SU-DHL-6 (cell line): Measurements from ENCODE around the gene ALKBH5.

Experiments
- H2AFZ ChIP-seq: fragments of 200-600 bp; sonication (generic); 2 replicates; pipeline ENCODE4 v1.6.1; 2014; ENCODE audit warnings: low read depth, mild to moderate bottlenecking, moderate library complexity, mixed read lengths, antibody characterized with exemption, low read length; ENCODE audit not compliant: severe bottlenecking
- H3F3A ChIP-seq: fragments of 200-600 bp; shearing (Covaris generic); 2 replicates; pipeline ENCODE4 v1.6.0; 2016; ENCODE audit warnings: antibody characterized with exemption, mild to moderate bottlenecking; ENCODE audit not compliant: insufficient read depth
- H3K27ac ChIP-seq: fragments of 200-600 bp; sonication (generic); 2 replicates; pipeline ENCODE4 v1.5.1; 2016; ENCODE audit warnings: low read depth, mild to moderate bottlenecking, low read length, moderate library complexity, mixed read lengths
- H3K27me3 ChIP-seq: fragments of 200-600 bp; sonication (generic), shearing (Covaris generic); 2 replicates; pipeline ENCODE4 v1.6.0; 2014; ENCODE audit warnings: mild to moderate bottlenecking, low read length
- H3K36me3 ChIP-seq: fragments of 200-600 bp; sonication (generic); 2 replicates; pipeline ENCODE4 v1.6.1; 2014; ENCODE audit warnings: mild to moderate bottlenecking, low read length, mixed read lengths
- H3K4me2 ChIP-seq: fragments of 300-600, 200-600 bp; shearing (Covaris generic), sonication (generic); 2 replicates; pipeline ENCODE4 v1.6.0; 2014; ENCODE audit warnings: low read length, low read depth, mild to moderate bottlenecking; ENCODE audit not compliant: poor library complexity, severe bottlenecking
- H3K4me3 ChIP-seq: fragments of 200-600 bp; sonication (generic); 2 replicates; pipeline ENCODE4 v1.5.1; 2014; ENCODE audit warnings: antibody characterized with exemption, low read length, mild to moderate bottlenecking, mixed read lengths; ENCODE audit not compliant: insufficient read depth, poor library complexity, severe bottlenecking
- H3K79me2 ChIP-seq: fragments of 200-600 bp; sonication (generic); 2 replicates; pipeline ENCODE4 v1.6.1; 2014; ENCODE audit warnings: mild to moderate bottlenecking, low read length, moderate library complexity; ENCODE audit not compliant: insufficient read depth
- H3K9ac ChIP-seq: fragments of 200-600 bp; sonication (generic); 2 replicates; pipeline ENCODE4 v1.7.0; 2014; ENCODE audit warnings: mild to moderate bottlenecking, low read length
- H3K9me2 ChIP-seq: fragments of 200-600 bp; sonication (generic); replicated peaks from 2 replicates; pipeline ENCODE4 v1.6.1; 2014; ENCODE audit warnings: low read length; ENCODE audit not compliant: insufficient read depth
- H3K9me3 ChIP-seq: fragments of 200-600 bp; sonication (generic); 2 replicates; pipeline ENCODE4 v1.6.1; 2014; ENCODE audit warnings: low read length, mixed read lengths; ENCODE audit not compliant: insufficient read depth
- H4K20me1 ChIP-seq: fragments of 200-600 bp; sonication (generic); 2 replicates; pipeline ENCODE4 v1.6.1; 2014; ENCODE audit warnings: low read depth, mild to moderate bottlenecking, antibody characterized with exemption, low read length, moderate library complexity, mixed read lengths
- EZH2phosphoT487 ChIP-seq: fragments of 200-600 bp; sonication (generic), shearing (Covaris generic); conservative IDR thresholded peaks from 2 replicates; pipeline ENCODE4 v1.6.1; 2018; ENCODE audit warnings: mild to moderate bottlenecking, antibody characterized with exemption, low read length, moderate library complexity, mixed read lengths
- TF ChIP-seq, protein P1 (sequence below): fragments of 200-600 bp; sonication (generic); IDR thresholded peaks from one replicate; pipeline ENCODE4 v1.5.1; 2017; ENCODE audit warnings: antibody characterized with exemption, mild to moderate bottlenecking, low read length, moderate library complexity; ENCODE audit not compliant: insufficient read depth, poor library complexity, severe bottlenecking

Gene ALKBH5

DNA sequence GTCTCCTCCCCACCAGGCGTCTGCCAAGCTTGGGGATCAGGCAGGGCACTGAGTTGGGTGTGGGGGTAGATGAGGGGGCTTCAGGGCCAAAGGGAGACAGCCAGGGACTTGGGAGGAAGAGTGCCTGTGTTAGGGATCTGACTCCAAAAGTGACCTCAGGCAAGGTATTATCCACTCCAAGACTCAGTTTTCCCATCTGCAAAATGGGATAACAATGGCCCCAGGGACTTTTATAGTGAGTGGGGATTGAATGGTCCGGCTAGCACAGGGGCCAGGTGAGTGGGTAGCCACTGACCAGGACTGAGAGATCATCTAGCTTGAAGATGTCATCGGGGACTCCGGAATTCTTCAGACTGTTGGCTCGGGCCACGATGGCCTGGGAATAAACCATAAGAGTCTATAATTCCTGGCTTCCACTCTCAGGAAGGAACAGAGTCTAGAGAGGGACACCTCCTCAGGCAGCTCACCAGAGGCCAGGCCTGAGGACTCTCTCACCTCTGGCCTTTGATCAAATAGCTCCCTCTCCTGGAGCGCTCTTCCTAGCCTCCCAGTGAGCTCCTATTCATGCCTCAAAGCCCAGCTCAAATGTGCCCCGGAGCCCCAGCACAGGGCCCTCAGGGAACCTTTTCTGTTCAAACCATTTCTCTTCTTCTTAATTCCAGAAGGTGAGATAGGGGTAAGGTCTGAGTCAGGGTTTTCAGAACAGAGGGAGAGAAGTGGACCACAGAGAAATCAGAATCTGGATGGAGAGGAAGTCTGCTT, 71.4 kb downstream of the ALKBH5 start:
- Histone ChIP-seq H3K79me2 (peaks cover 14% of the 10 kb centered on the region; the same call in 1 of the 2 replicates), H3K9me3 (no peaks in the 10 kb centered on the region), H3K27me3 (no peaks in the 10 kb centered on the region), H3K9me2 (no peaks in the 10 kb centered on the region), H2AFZ (no peak overlapping the region), H4K20me1 (no peaks in the 10 kb centered on the region), H3K27ac (no peak overlapping the region), H3K4me3 (no peak overlapping the region), H3F3A (peaks cover 6% of the 10 kb centered on the region; the same call in 1 of the 2 replicates), H3K36me3 (no peaks in the 10 kb centered on the region), H3K9ac (no peak overlapping the region), H3K4me2 (no peak overlapping the region)
- TF ChIP-seq EZH2phosphoT487, result no peak
- TF ChIP-seq, protein P1, sequence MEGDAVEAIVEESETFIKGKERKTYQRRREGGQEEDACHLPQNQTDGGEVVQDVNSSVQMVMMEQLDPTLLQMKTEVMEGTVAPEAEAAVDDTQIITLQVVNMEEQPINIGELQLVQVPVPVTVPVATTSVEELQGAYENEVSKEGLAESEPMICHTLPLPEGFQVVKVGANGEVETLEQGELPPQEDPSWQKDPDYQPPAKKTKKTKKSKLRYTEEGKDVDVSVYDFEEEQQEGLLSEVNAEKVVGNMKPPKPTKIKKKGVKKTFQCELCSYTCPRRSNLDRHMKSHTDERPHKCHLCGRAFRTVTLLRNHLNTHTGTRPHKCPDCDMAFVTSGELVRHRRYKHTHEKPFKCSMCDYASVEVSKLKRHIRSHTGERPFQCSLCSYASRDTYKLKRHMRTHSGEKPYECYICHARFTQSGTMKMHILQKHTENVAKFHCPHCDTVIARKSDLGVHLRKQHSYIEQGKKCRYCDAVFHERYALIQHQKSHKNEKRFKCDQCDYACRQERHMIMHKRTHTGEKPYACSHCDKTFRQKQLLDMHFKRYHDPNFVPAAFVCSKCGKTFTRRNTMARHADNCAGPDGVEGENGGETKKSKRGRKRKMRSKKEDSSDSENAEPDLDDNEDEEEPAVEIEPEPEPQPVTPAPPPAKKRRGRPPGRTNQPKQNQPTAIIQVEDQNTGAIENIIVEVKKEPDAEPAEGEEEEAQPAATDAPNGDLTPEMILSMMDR, result no peak

DNA sequence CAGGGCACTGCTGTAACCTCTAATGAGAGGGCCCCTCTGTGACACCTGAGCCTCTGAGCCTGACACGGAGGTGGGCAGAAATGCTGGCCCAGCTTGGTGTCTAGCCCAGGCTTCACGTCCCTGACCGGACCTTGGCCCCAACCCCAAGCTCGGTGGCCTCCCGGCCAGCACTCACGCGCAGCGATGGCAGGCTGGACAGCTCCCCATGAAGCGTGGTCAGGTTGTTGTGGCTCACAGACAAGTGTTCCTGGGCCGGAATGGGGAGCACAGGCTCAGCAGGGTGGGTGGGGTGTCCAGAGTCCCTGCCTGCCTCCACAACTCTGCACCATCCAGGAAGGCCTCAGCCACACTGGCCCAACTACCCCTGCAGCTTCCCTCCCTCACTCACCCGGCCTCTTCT, 72.7 kb downstream of the ALKBH5 start:
- TF ChIP-seq EZH2phosphoT487, result no peak
- TF ChIP-seq, protein P1, result no peak
- Histone ChIP-seq H3K9me3 (no peaks in the 10 kb centered on the region), H2AFZ (no peak overlapping the region), H4K20me1 (no peaks in the 10 kb centered on the region), H3K4me2 (no peak overlapping the region), H3K9ac (no peak overlapping the region), H3K36me3 (no peaks in the 10 kb centered on the region), H3K27me3 (no peaks in the 10 kb centered on the region), H3K9me2 (no peaks in the 10 kb centered on the region), H3F3A (peaks cover 6% of the 10 kb centered on the region; the same call in 1 of the 2 replicates), H3K27ac (no peak overlapping the region), H3K4me3 (no peak overlapping the region), H3K79me2 (peaks cover 14% of the 10 kb centered on the region; the same call in 1 of the 2 replicates)

DNA sequence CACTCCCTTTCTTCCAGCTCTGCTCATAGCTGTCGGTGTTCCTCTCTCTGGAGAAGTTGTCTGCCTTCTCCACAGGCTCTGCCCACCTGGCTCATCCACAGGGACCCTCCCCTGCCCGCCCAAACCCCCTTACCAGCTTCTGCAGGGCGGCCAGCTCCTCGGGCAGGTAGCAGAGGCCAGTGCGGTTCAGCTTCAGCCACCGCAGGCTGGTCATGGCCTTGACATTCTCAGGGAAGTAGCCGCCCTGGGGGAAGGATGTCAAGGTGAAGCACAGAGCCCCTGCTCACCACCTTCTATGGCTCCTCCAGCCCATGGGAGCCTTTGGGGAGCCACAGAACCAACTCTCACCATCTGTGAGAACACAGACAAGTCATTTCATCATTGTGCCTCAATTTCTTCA, 73.1 kb downstream of the ALKBH5 start:
- Histone ChIP-seq H3K9ac (no peak overlapping the region), H3K27me3 (no peaks in the 10 kb centered on the region), H3K27ac (no peak overlapping the region), H3K9me2 (no peaks in the 10 kb centered on the region), H3K36me3 (no peaks in the 10 kb centered on the region), H3K4me2 (peak overlapping the region; percentile 74), H4K20me1 (no peaks in the 10 kb centered on the region), H3K79me2 (peaks cover 14% of the 10 kb centered on the region; the same call in 1 of the 2 replicates), H3F3A (peaks cover 6% of the 10 kb centered on the region; the same call in 1 of the 2 replicates), H2AFZ (no peak overlapping the region), H3K9me3 (no peaks in the 10 kb centered on the region), H3K4me3 (no peak overlapping the region)
- TF ChIP-seq, protein P1, result no peak
- no peak for TF ChIP-seq EZH2phosphoT487
